CD4-positive, alpha-beta T cell (primary cell): ENCODE results near the gene PTPRE. TPM values are rescaled to one million over a fixed set of nuclear protein-coding genes. Genes with fewer than 3 reads are reported as not detected.

Experiments
- ATAC-seq: fragments of 200-7000 bp; cut with Tn5 transposase; one replicate; pipeline ENCODE4 v1.10.0; 2022; ENCODE audit warnings: mild to moderate bottlenecking; ENCODE audit not compliant: poor library complexity
- CTCF ChIA-PET: fragments of 350-600 bp; sonication (Branson Sonifier 250); formaldehyde crosslinking; loops from one replicate; lab custom pipeline; 2021; ENCODE audit warnings: antibody characterized with exemption, inconsistent platforms; lab: Charles Lee
- POLR2A ChIA-PET: fragments of 350-600 bp; sonication (Branson Sonifier 250); formaldehyde crosslinking; loops from one replicate; lab custom pipeline; 2021; ENCODE audit warnings: antibody characterized with exemption, inconsistent platforms; lab: Charles Lee
- DNase-seq, 14 experiments: peaks; one replicate each; pipeline ENCODE4 v3.0.0-alpha.2; 2013 to 2020; ENCODE audit warnings: mixed read lengths in 2 of 14
- H3K27ac ChIP-seq, 2 donors: one replicate each; pipeline versions ENCODE4 v1.5.1 to v1.7.0; 2013; ENCODE audit warnings: low read length in 2 of 2, low read depth in 1 of 2, mild to moderate bottlenecking in 1 of 2
- H3K27me3 ChIP-seq, 2 experiments: 1 replicate in 1 of 2; 2 replicates in 1 of 2; pipeline versions ENCODE4 v1.6.1 to v1.7.0; 2013; ENCODE audit warnings: low read length in 2 of 2, control low read depth in 1 of 2, mild to moderate bottlenecking in 1 of 2, moderate library complexity in 1 of 2; ENCODE audit not compliant: insufficient read depth in 2 of 2, control insufficient read depth in 1 of 2
- H3K36me3 ChIP-seq: one replicate; pipeline ENCODE4 v1.6.1; 2013; ENCODE audit warnings: low read length, control low read depth; ENCODE audit not compliant: insufficient read depth
- H3K4me1 ChIP-seq: one replicate; pipeline ENCODE4 v1.6.1; 2013; ENCODE audit warnings: low read length, control low read depth; ENCODE audit not compliant: insufficient read depth
- H3K4me3 ChIP-seq: one replicate; pipeline ENCODE4 v1.5.1; 2013; ENCODE audit warnings: mild to moderate bottlenecking, low read length, moderate library complexity
- H3K9me3 ChIP-seq, 2 experiments: 1 replicate in 1 of 2; 2 replicates in 1 of 2; pipeline versions ENCODE4 v1.6.1 to v1.7.0; 2013; ENCODE audit warnings: low read length in 2 of 2, mild to moderate bottlenecking in 2 of 2, control low read depth in 1 of 2, moderate library complexity in 1 of 2; ENCODE audit not compliant: control insufficient read depth in 1 of 2, insufficient read depth in 1 of 2
- H3K27ac Mint-ChIP-seq: one replicate; pipeline ENCODE4 v1.8.0; 2020; ENCODE audit warnings: mixed read lengths
- H3K27me3 Mint-ChIP-seq: one replicate; pipeline ENCODE4 v1.8.0; 2021; ENCODE audit warnings: mixed read lengths
- H3K36me3 Mint-ChIP-seq: one replicate; pipeline ENCODE4 v1.8.0; 2021; ENCODE audit warnings: low read depth, mixed read lengths
- H3K4me1 Mint-ChIP-seq: one replicate; pipeline ENCODE4 v1.8.0; 2021; ENCODE audit warnings: low read depth, mixed read lengths
- H3K4me3 Mint-ChIP-seq: one replicate; pipeline ENCODE4 v1.8.0; 2020; ENCODE audit warnings: mild to moderate bottlenecking, mixed read lengths
- H3K9me3 Mint-ChIP-seq: one replicate; pipeline ENCODE4 v1.8.0; 2020; ENCODE audit warnings: mixed read lengths
- CTCF ChIP-seq: fragments of 200-600 bp; IDR thresholded peaks from one replicate; pipeline ENCODE4 v1.8.0; 2022; ENCODE audit warnings: antibody characterized with exemption, mild to moderate bottlenecking
- intact Hi-C, 2 experiments: fragments of 100-400 bp; cut with DNase I in 1 of 2; cut with micrococcal nuclease in 1 of 2; formaldehyde crosslinking; loops; one replicate each; pipeline versions ENCODE4 v1.15.1 to v1.9.0; 2023 to 2025; cut with DNase I, micrococcal nuclease
- total RNA-seq, 174 experiments: library from RNA in 2 of 174; stranded (reverse) in 2 of 174; gene quantifications; one replicate each; pipeline ENCODE4 v1.2.3 and lab custom pipeline; 2021 to 2026

PTPRE gene
- total RNA-seq, 2 experiments from 2014 or later: 47.6 to 55.1 TPM

GRCh38 chr10:127939786-127940330 lies 33.0 kb downstream of the PTPRE start:
- Mint-ChIP-seq H3K36me3 (no peaks in the 10 kb centered on the region), H3K27me3 (peaks cover 14% of the 10 kb centered on the region), H3K9me3 (no peaks in the 10 kb centered on the region), H3K4me1 (peaks cover 14% of the 10 kb centered on the region), H3K4me3 (no peak overlapping the region), H3K27ac (no peak overlapping the region)
- POLR2A ChIA-PET: no interaction called here
- H3K4me3 ChIP-seq: no peak overlapping the region
- no peak for TF ChIP-seq CTCF
- no peaks in the 10 kb centered on the region for H3K9me3 ChIP-seq
- no peak overlapping the region for H3K27ac ChIP-seq
- no peaks in the 10 kb centered on the region for H3K27me3 ChIP-seq
- CTCF ChIA-PET: no interaction called here
- DNase-seq (no peak), ATAC-seq (no peak)
- peaks cover 3% of the 10 kb centered on the region for H3K4me1 ChIP-seq
- intact Hi-C loops: no loop called here
- no peaks in the 10 kb centered on the region for H3K36me3 ChIP-seq

- Mint-ChIP-seq H3K27me3 (peaks cover 6% of the 10 kb centered on the region), H3K9me3 (no peaks in the 10 kb centered on the region), H3K36me3 (no peaks in the 10 kb centered on the region), H3K4me3 (no peak overlapping the region), H3K27ac (no peak overlapping the region), H3K4me1 (peaks cover 26% of the 10 kb centered on the region)
- no peaks in the 10 kb centered on the region for H3K36me3 ChIP-seq
- DNase-seq (no peak), ATAC-seq (no peak)
- H3K4me1 ChIP-seq: peaks cover 15% of the 10 kb centered on the region
- no peak overlapping the region for H3K4me3 ChIP-seq
- H3K9me3 ChIP-seq: no peaks in the 10 kb centered on the region
- no peaks in the 10 kb centered on the region for H3K27me3 ChIP-seq
- no peak overlapping the region for H3K27ac ChIP-seq
- CTCF ChIA-PET: no interaction called here
- POLR2A ChIA-PET: no interaction called here
- no peak for TF ChIP-seq CTCF
- intact Hi-C loops: no loop called here
These were observed 34.1 kb downstream of the PTPRE start for GRCh38 chr10:127940866-127941640.

DNA sequence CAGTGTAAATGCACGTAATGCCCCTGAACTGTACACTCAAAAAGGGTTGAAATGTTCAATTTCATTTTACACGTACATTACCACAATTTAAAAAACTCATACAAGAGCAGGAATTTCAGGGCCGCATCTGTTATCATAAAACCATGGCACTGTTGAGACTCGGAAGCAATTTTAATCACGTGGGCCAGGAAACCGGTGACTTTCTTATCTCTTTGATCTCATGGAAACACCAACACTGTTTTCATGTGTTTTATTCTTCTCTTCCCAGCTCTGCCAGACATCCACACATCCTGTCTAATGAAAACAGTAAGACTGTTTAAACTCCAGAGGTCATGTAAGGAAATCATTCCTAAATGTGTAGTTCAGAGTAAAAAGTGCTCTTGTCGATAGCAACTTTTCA lies 35.9 kb downstream of the PTPRE start:
- H3K36me3 ChIP-seq: no peaks in the 10 kb centered on the region
- ATAC-seq (no peak), DNase-seq (no peak)
- Mint-ChIP-seq H3K27me3 (peaks cover 5% of the 10 kb centered on the region), H3K4me1 (peaks cover 32% of the 10 kb centered on the region), H3K4me3 (no peak overlapping the region), H3K36me3 (no peaks in the 10 kb centered on the region), H3K9me3 (no peaks in the 10 kb centered on the region), H3K27ac (no peak overlapping the region)
- no peak overlapping the region for H3K27ac ChIP-seq
- intact Hi-C loops: no loop called here
- no peaks in the 10 kb centered on the region for H3K9me3 ChIP-seq
- no peaks in the 10 kb centered on the region for H3K27me3 ChIP-seq
- POLR2A ChIA-PET: no interaction called here
- no peak overlapping the region for H3K4me3 ChIP-seq
- H3K4me1 ChIP-seq: peaks cover 22% of the 10 kb centered on the region
- TF ChIP-seq CTCF: no peak
- CTCF ChIA-PET: no interaction called here
